ENCODE measurements around the gene RNH1. TPM values are rescaled to one million over a fixed set of nuclear protein-coding genes. Genes with fewer than 3 reads are reported as not detected.
A peak's percentile ranks its signal among the peaks of the same experiment; 100 is the strongest.

The RNH1 gene
- total RNA-seq, 4 donors from 2014 or later: 206 to 378 (median 222) TPM

DNA sequence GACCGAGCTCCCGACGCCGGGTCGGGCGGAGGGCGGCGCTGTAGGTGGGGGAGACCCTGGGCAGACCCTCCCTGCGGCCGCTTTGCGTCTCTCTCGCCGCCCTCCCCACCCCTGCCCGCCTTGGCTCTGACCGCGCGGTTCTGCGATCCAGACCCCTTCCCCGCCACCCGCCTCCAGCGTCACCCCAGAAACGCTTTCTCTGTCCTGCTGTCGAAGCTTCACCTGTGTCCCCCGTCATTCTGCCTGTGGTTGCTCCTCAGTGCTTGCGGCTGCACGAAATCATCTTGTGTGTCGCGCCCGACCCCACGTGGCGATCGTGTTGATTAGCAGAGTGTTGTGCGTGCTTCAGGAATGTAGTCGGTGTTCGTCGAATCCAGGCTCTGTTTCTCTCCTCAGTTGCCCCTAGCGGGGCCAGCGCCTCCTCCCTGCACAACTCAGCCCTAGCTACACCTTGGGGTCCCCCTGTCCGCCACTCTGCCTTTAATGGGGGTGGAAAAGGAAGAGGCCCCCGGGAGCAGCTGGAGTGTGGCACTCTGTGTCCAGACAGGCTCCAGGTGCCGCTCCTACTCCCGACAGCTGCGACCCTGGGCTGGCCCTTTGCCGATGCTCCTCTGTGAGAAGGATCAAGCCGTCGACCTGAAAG, 56.1 kb downstream of the RNH1 start:
- WGBS, 2 donors: 0 to 19% methylated on average over 4 to 7 of the region's 46 CpGs
- H3K4me3 ChIP-seq: peak overlapping the region; percentile 66 to 100 (median 92)
- H3K9me3 ChIP-seq: no peaks in the 10 kb centered on the region
- intact Hi-C loops (cut with DNase I): no loop called here
- H3K36me3 ChIP-seq: peaks cover 0 to 31% (median 0%) of the 10 kb centered on the region in 3 donors
- peaks cover 21 to 63% (median 26%) of the 10 kb centered on the region in 3 donors for H3K4me1 ChIP-seq
- H3K27me3 ChIP-seq: no peaks in the 10 kb centered on the region
- DNase-seq: peak; percentile 44
- H3K27ac ChIP-seq: peak overlapping the region; percentile 87 to 95 (median 92)
- TF ChIP-seq, protein P1, sequence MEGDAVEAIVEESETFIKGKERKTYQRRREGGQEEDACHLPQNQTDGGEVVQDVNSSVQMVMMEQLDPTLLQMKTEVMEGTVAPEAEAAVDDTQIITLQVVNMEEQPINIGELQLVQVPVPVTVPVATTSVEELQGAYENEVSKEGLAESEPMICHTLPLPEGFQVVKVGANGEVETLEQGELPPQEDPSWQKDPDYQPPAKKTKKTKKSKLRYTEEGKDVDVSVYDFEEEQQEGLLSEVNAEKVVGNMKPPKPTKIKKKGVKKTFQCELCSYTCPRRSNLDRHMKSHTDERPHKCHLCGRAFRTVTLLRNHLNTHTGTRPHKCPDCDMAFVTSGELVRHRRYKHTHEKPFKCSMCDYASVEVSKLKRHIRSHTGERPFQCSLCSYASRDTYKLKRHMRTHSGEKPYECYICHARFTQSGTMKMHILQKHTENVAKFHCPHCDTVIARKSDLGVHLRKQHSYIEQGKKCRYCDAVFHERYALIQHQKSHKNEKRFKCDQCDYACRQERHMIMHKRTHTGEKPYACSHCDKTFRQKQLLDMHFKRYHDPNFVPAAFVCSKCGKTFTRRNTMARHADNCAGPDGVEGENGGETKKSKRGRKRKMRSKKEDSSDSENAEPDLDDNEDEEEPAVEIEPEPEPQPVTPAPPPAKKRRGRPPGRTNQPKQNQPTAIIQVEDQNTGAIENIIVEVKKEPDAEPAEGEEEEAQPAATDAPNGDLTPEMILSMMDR (IDR thresholded peaks at IDR 0.05): peak in 2 of 6 experiments; percentile 19 to 24
- TF ChIP-seq POLR2A (IDR thresholded peaks at IDR 0.05): no peak

DNA sequence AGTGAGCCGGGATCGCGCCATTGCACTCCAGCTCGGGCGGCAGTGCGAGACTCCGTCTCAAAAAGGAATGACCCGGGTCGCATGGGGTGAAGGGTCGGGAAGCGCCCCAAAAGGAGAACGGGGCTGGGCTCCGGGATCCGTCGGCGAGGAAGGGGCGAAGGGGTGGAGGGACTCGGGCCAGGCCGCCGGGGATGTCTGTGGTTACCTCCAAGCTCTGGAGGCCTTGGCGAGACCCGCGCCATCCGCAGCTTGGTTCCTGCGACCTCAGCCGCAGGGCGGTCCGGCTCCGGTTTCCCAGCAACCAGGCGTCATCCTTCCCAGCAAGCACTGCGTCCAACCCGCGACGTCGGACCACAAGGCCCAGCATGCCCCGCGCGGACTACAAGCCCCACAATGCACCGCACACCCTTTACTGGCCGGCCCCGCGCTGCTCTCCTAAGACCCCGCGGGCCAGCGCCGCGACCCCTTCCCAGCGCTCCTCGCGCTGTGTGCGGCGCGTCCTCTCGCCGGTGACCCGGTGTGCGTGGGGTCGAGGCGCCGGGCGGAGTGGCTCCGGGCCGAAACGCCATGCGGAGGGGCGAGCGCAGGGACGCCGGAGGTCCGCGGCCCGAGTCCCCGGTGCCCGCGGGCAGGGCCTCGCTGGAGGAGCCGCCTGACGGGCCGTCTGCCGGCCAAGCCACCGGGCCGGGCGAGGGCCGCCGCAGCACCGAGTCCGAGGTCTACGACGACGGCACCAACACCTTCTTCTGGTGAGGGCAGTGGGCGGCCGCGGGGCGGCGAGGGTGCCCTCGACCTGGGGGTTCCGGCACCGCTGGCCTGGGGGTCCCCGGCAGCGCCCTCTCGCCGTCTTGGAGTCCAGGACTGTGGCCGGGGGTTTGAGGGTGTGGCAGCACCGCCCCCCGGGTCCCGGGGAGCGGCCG, 56.9 kb downstream of the RNH1 start, which contains the start of gene PTDSS2:
Gene PTDSS2 (plus strand): TSS at position 391 of the 920 bp plus-strand sequence. CDS start 177 bp downstream, at position 568.
- H3K36me3 ChIP-seq: peaks cover 0 to 31% (median 0%) of the 10 kb centered on the region in 3 donors
- intact Hi-C loops (cut with DNase I): loop anchor here (5.0 kb wide), 1 partner anchor 67 kb away; no protein-coding TSS in a partner anchor
- H3K9me3 ChIP-seq: no peaks in the 10 kb centered on the region
- peak within 1 kb of the TSS; percentile 87 to 95 (median 92) for H3K27ac ChIP-seq
- peak in 3 of 4 donors; percentile 34 to 78 (median 54) for TF ChIP-seq POLR2A (IDR thresholded peaks at IDR 0.05)
- TF ChIP-seq, protein P1 (IDR thresholded peaks at IDR 0.05): peak in 1 of 6 experiments; percentile 37
- WGBS, 2 donors: 0 to 1% methylated on average over 15 to 26 of the region's 108 CpGs
- peaks cover 21 to 68% (median 26%) of the 10 kb centered on the region in 3 donors for H3K4me1 ChIP-seq
- peak within 1 kb of the TSS; percentile 66 to 100 (median 92) for H3K4me3 ChIP-seq
- no peaks in the 10 kb centered on the region for H3K27me3 ChIP-seq
- peak; percentile 80 for DNase-seq

DNA sequence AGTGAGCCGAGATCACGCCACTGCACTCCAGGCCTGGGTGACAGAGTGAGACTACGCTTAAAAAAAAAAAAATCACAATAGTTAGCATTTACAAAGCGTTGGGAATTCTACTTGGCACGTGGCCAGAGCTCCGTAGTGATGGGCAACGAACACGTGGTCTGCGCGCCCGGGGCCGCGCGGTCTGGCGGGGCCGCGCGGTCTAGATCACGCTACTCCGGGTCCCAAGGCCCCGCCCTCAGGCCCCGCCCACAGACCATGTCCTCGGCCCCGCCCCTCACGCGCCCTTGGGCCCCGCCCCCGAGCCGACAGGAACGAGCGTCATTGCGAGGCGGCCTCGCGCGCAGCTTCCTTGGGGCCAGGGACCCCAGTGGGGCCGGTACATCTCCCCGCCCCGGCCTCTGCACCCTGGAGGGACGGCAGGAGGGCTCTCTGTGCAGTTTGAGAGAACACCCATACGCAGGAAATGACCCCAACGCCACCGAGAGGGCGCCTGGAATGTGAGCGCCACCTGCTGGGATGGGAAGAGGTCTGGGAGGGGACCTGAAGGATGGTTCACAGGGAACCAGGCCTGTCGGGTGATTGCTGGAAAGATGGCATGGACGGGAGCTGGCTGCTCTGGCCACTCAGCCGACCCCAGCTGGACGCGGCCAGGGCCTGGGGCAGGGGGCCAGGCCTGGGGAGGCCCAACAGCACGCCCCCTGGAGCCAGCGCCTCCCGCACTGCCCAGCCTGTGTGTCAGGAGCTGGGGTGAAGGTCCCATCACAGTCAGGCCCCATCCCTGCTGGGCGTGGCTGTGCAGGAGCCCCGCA, 58.9 kb downstream of the RNH1 start:
- TF ChIP-seq, protein P1 (IDR thresholded peaks at IDR 0.05): peak; percentile 84 to 93 (median 86)
- peak in 2 of 4 donors; percentile 59 to 86 for TF ChIP-seq POLR2A (IDR thresholded peaks at IDR 0.05)
- peak overlapping the region; percentile 90 to 99 (median 95) for H3K27ac ChIP-seq
- intact Hi-C loops (cut with DNase I): loop anchor here (5.0 kb wide), 1 partner anchor 69 kb away; no protein-coding TSS in a partner anchor
- peaks cover 21 to 84% (median 34%) of the 10 kb centered on the region in 3 donors for H3K4me1 ChIP-seq
- H3K9me3 ChIP-seq: no peaks in the 10 kb centered on the region
- DNase-seq: peak; percentile 77
- no peaks in the 10 kb centered on the region for H3K27me3 ChIP-seq
- WGBS, 2 donors: 1 to 4% methylated on average over 17 to 22 of the region's 55 CpGs
- H3K36me3 ChIP-seq: peaks cover 0 to 13% (median 0%) of the 10 kb centered on the region in 3 donors
- H3K4me3 ChIP-seq: peak overlapping the region; percentile 41 to 87 (median 60)

DNA sequence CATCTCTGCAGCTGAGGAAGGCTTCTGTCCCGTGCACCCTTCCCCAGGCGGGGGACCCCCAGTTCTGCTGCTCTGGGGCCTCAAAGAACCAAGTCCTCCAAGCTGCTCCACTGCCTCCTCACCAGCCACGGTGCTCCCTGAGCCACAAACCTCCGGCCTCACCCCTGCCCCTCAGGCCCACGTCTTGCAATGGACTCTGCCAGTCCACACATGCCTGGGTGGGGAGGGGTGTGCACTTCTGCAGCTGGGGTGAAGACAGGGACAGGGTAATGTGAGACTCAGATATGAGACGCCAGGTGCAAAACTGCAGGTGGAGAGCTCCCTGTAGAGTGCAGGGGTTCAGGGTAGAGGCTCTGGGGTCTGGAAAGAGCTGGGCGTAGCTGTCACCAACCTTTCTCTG, 60.2 kb downstream of the RNH1 start:
- TF ChIP-seq, protein P1 (IDR thresholded peaks at IDR 0.05): no peak
- no peak for TF ChIP-seq POLR2A (IDR thresholded peaks at IDR 0.05)
- Histone ChIP-seq H3K4me3 (no peak overlapping the region), H3K9me3 (no peaks in the 10 kb centered on the region), H3K27ac (peak overlapping the region in 3 of 4 donors; percentile 26 to 95 (median 95)), H3K36me3 (peaks cover 0 to under 1% (median 0%) of the 10 kb centered on the region in 3 donors), H3K27me3 (peaks cover 0 to 12% (median 0%) of the 10 kb centered on the region in 4 donors), H3K4me1 (peaks cover 24 to 84% (median 33%) of the 10 kb centered on the region in 3 donors)
- 71 to 83% methylated on average over 1 to 2 of the region's 7 CpGs for WGBS, 2 donors
- intact Hi-C loops (cut with DNase I): loop anchor here (5.0 kb wide), 1 partner anchor 70 kb away; no protein-coding TSS in a partner anchor
- DNase-seq: no peak
